Hypothalamus (tissue), 51 donors: Measurements from ENCODE around the gene PPP1R18.
A peak's percentile ranks its signal among the peaks of the same experiment; 100 is the strongest.
"Not testable (repeated sequence)": the region's sequence is repeated elsewhere in the genome, so short reads cannot be mapped to it uniquely, and the experiment has no call there.

Experiments used
- DNase-seq, 51 donors: peaks; one replicate each; lab custom pipeline; 2025; lab: John Stamatoyannopoulos, UW

The PPP1R18 gene

GRCh38 chr6:30720738-30721197 lies 34.3 kb upstream of the PPP1R18 start:
- peak in 32 of 51 donors; percentile 1 to 76 (median 34) for DNase-seq

GRCh38 chr6:30719791-30720737 lies 33.6 kb upstream of the PPP1R18 start, which contains the start of gene TUBB:
TSS of gene TUBB (plus strand) at chr6:30720352. CDS start at chr6:30720507, 155 bp downstream.
- DNase-seq, result peak; percentile 60 to 99 (median 96)

GRCh38 chr6:30719356-30719755 lies 32.9 kb upstream of the PPP1R18 start:
- DNase-seq, result no peak

GRCh38 chr6:30717845-30718720 lies 31.6 kb upstream of the PPP1R18 start:
- DNase-seq, result not testable (repeated sequence)

GRCh38 chr6:30717129-30717844 lies 30.8 kb upstream of the PPP1R18 start, which contains the start of gene MDC1:
TSS of gene MDC1 (minus strand) at chr6:30717281. CDS start at chr6:30715175, 2,106 bp downstream.
- DNase-seq, result peak; percentile 72 to 100 (median 99)

- DNase-seq, result no peak
These were observed 30.4 kb upstream of the PPP1R18 start for GRCh38 chr6:30716879-30717128.

GRCh38 chr6:30714263-30714662 lies 27.8 kb upstream of the PPP1R18 start:
- DNase-seq, result no peak

- no peak for DNase-seq
These were observed 26.0 kb upstream of the PPP1R18 start for GRCh38 chr6:30712441-30712945.

- no peak for DNase-seq
These were observed 25.4 kb upstream of the PPP1R18 start for GRCh38 chr6:30711758-30712380.

- DNase-seq, result no peak
These were observed 22.8 kb upstream of the PPP1R18 start for GRCh38 chr6:30709101-30709868.

- no peak for DNase-seq
These were observed 20.9 kb upstream of the PPP1R18 start for GRCh38 chr6:30707281-30707850.

GRCh38 chr6:30705620-30706019 lies 19.2 kb upstream of the PPP1R18 start:
- DNase-seq, result no peak

GRCh38 chr6:30703821-30704220 lies 17.4 kb upstream of the PPP1R18 start:
- DNase-seq, result no peak

- no peak for DNase-seq
These were observed 16.6 kb upstream of the PPP1R18 start for GRCh38 chr6:30703011-30703410.

GRCh38 chr6:30700340-30700739 lies 13.9 kb upstream of the PPP1R18 start:
- DNase-seq, result no peak

GRCh38 chr6:30696432-30696831 lies 10.0 kb upstream of the PPP1R18 start:
- DNase-seq, result no peak

- DNase-seq, result no peak
These were observed 4.9 kb upstream of the PPP1R18 start for GRCh38 chr6:30691208-30691847.
